ENCODE data around the gene WNT9B. TPM values are rescaled to one million over a fixed set of nuclear protein-coding genes. Genes with fewer than 3 reads are reported as not detected.

WNT9B gene
- total and polyA plus RNA-seq, 2 of the 13 experiments (the other 11 are each of a cell fraction or from before 2014, with no cell fraction given): not detected

- TF ChIP-seq ZBTB4 (CRISPR knock-in tag; IDR thresholded peaks at IDR 0.05; ENCODE audit: borderline replicate concordance) (no peak), ATF7-NPFF (CRISPR knock-in tag; IDR thresholded peaks at IDR 0.05; ENCODE audit: low read depth) (no peak), PAXIP1 (CRISPR knock-in tag; conservative IDR thresholded peaks at IDR 0.05) (peak; percentile 36; the same call in 1 of the 2 replicates), ZNF773 (CRISPR knock-in tag; IDR thresholded peaks at IDR 0.05; ENCODE audit: borderline replicate concordance) (0 out of 2 replicates have a peak, but pooled peaks have one; percentile 41), TCF7 (IDR thresholded peaks at IDR 0.05; ENCODE audit: low read depth) (peak; percentile 18; the same call in 1 of the 2 replicates), TCF7L2 (IDR thresholded peaks at IDR 0.05; ENCODE audit: low read depth, low read length) (no peak), ZSCAN29 (CRISPR knock-in tag; conservative IDR thresholded peaks at IDR 0.05) (peak; percentile 99), SCMH1 (CRISPR knock-in tag; IDR thresholded peaks at IDR 0.05; ENCODE audit: borderline replicate concordance) (no peak), ZNF7 (CRISPR knock-in tag; IDR thresholded peaks at IDR 0.05) (no peak), MTF2 (CRISPR knock-in tag; IDR thresholded peaks at IDR 0.05; ENCODE audit: borderline replicate concordance) (peak; percentile 14; the same call in 1 of the 2 replicates), MXD3 (CRISPR knock-in tag; IDR thresholded peaks at IDR 0.05) (no peak), ARID2 (CRISPR knock-in tag; IDR thresholded peaks at IDR 0.05; ENCODE audit: borderline replicate concordance) (no peak), RELA (CRISPR knock-in tag; IDR thresholded peaks at IDR 0.05) (no peak), ZNF646 (CRISPR knock-in tag; IDR thresholded peaks at IDR 0.05) (peak; percentile 16; the same call in 1 of the 2 replicates)
Measured at GRCh38 chr17:46821482-46822387, 29.6 kb upstream of the WNT9B start (continued).
